Measurements from ENCODE around the gene AGAP1. TPM values are rescaled to one million over a fixed set of nuclear protein-coding genes. Genes with fewer than 3 reads are reported as not detected.

Gene AGAP1
- total RNA-seq, 1 donor: 18.5 TPM

GRCh38 chr2:235447210-235447609 is 46.6 kb upstream of the AGAP1 start:
- no peak for TF ChIP-seq CTCF (IDR thresholded peaks at IDR 0.05; ENCODE audit: extremely low read depth, low read depth, low read length)
- Histone ChIP-seq H3K27ac (ENCODE audit: low read depth, low read length) (no peak overlapping the region), H3K4me3 (ENCODE audit: insufficient read depth, low read length) (no peak overlapping the region), H3K4me2 (ENCODE audit: insufficient read depth, low read length) (no peak overlapping the region), H3K79me2 (ENCODE audit: insufficient read depth, low read length) (no peaks in the 10 kb centered on the region), H3K9me3 (ENCODE audit: low read depth, low read length) (no peaks in the 10 kb centered on the region), H2AFZ (ENCODE audit: low read length) (no peak overlapping the region), H3K36me3 (ENCODE audit: insufficient read depth, low read length) (no peaks in the 10 kb centered on the region), H3K27me3 (ENCODE audit: insufficient read depth, low read length) (no peaks in the 10 kb centered on the region), H3K4me1 (ENCODE audit: insufficient read depth, low read length) (peaks cover 2% of the 10 kb centered on the region), H4K20me1 (ENCODE audit: insufficient read depth, low read length) (no peaks in the 10 kb centered on the region)
- DNase-seq (ENCODE audit: insufficient read length, low spot score, missing footprints): peak; percentile 42

- H3K4me3 ChIP-seq (ENCODE audit: insufficient read depth, low read length): no peak overlapping the region
- H3K4me2 ChIP-seq (ENCODE audit: insufficient read depth, low read length): no peak overlapping the region
- no peaks in the 10 kb centered on the region for H3K27me3 ChIP-seq (ENCODE audit: insufficient read depth, low read length)
- no peak overlapping the region for H3K27ac ChIP-seq (ENCODE audit: low read depth, low read length)
- DNase-seq (ENCODE audit: insufficient read length, low spot score, missing footprints): no peak
- no peak for TF ChIP-seq CTCF (IDR thresholded peaks at IDR 0.05; ENCODE audit: extremely low read depth, low read depth, low read length)
- H3K36me3 ChIP-seq (ENCODE audit: insufficient read depth, low read length): no peaks in the 10 kb centered on the region
- H3K79me2 ChIP-seq (ENCODE audit: insufficient read depth, low read length): no peaks in the 10 kb centered on the region
- H2AFZ ChIP-seq (ENCODE audit: low read length): no peak overlapping the region
- H3K9me3 ChIP-seq (ENCODE audit: low read depth, low read length): no peaks in the 10 kb centered on the region
- H4K20me1 ChIP-seq (ENCODE audit: insufficient read depth, low read length): no peaks in the 10 kb centered on the region
- H3K4me1 ChIP-seq (ENCODE audit: insufficient read depth, low read length): peaks cover 2% of the 10 kb centered on the region
Observed at GRCh38 chr2:235449568-235449967, 44.3 kb upstream of the AGAP1 start.

GRCh38 chr2:235453605-235454151 is 40.2 kb upstream of the AGAP1 start:
- no peak for TF ChIP-seq CTCF (IDR thresholded peaks at IDR 0.05; ENCODE audit: extremely low read depth, low read depth, low read length)
- DNase-seq (ENCODE audit: insufficient read length, low spot score, missing footprints): no peak
- H3K4me2 ChIP-seq (ENCODE audit: insufficient read depth, low read length): no peak overlapping the region
- H4K20me1 ChIP-seq (ENCODE audit: insufficient read depth, low read length): no peaks in the 10 kb centered on the region
- H3K4me3 ChIP-seq (ENCODE audit: insufficient read depth, low read length): no peak overlapping the region
- H3K27me3 ChIP-seq (ENCODE audit: insufficient read depth, low read length): no peaks in the 10 kb centered on the region
- H3K36me3 ChIP-seq (ENCODE audit: insufficient read depth, low read length): no peaks in the 10 kb centered on the region
- no peaks in the 10 kb centered on the region for H3K79me2 ChIP-seq (ENCODE audit: insufficient read depth, low read length)
- H3K9me3 ChIP-seq (ENCODE audit: low read depth, low read length): no peaks in the 10 kb centered on the region
- H3K4me1 ChIP-seq (ENCODE audit: insufficient read depth, low read length): peaks cover 2% of the 10 kb centered on the region
- H3K27ac ChIP-seq (ENCODE audit: low read depth, low read length): no peak overlapping the region
- no peak overlapping the region for H2AFZ ChIP-seq (ENCODE audit: low read length)

GRCh38 chr2:235458839-235459273 is 35.0 kb upstream of the AGAP1 start:
- Histone ChIP-seq H3K27me3 (ENCODE audit: insufficient read depth, low read length) (peaks cover 2% of the 10 kb centered on the region), H3K4me1 (ENCODE audit: insufficient read depth, low read length) (no peaks in the 10 kb centered on the region), H4K20me1 (ENCODE audit: insufficient read depth, low read length) (no peaks in the 10 kb centered on the region), H3K4me3 (ENCODE audit: insufficient read depth, low read length) (no peak overlapping the region), H3K9me3 (ENCODE audit: low read depth, low read length) (no peaks in the 10 kb centered on the region), H3K36me3 (ENCODE audit: insufficient read depth, low read length) (no peaks in the 10 kb centered on the region), H3K79me2 (ENCODE audit: insufficient read depth, low read length) (no peaks in the 10 kb centered on the region), H3K4me2 (ENCODE audit: insufficient read depth, low read length) (no peak overlapping the region), H2AFZ (ENCODE audit: low read length) (no peak overlapping the region), H3K27ac (ENCODE audit: low read depth, low read length) (no peak overlapping the region)
- no peak for DNase-seq (ENCODE audit: insufficient read length, low spot score, missing footprints)
- TF ChIP-seq CTCF (IDR thresholded peaks at IDR 0.05; ENCODE audit: extremely low read depth, low read depth, low read length): no peak
